DMS153 (cell line): ENCODE measurements around the gene PATJ.
"Not testable (repeated sequence)": the region's sequence is repeated elsewhere in the genome, so short reads cannot be mapped to it uniquely, and the experiment has no call there.

ENCODE experiments used
- DNase-seq: peaks from one replicate; lab custom pipeline; 2025; lab: John Stamatoyannopoulos, UW

PATJ gene

GRCh38 chr1:61888808-61889207, 146.5 kb downstream of the PATJ start:
- DNase-seq, result no peak

DNA sequence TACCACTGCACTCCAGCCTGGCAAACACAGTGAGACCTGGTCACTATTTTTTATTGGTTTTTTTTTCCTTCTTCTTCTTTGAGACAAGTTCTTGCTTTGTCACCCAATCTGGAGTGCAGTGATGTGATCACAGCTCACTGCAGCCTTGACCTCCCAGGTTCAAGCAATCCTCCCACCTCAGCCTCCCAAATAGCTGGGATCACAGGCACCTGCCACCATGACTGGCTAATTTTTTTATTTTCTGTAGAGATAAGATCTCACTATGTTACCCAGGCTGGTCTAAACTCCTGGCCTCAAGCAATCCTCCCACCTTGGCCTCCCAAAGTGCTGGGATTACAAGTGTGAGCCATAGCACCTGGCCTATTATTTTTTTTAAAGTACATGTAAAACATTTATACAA, 148.2 kb downstream of the PATJ start:
- not testable (repeated sequence) for DNase-seq

- DNase-seq, result no peak
These were observed 150.7 kb downstream of the PATJ start for GRCh38 chr1:61892977-61893376.

GRCh38 chr1:61894296-61894695, 152.0 kb downstream of the PATJ start:
- not testable (repeated sequence) for DNase-seq

- no peak for DNase-seq
These were observed 152.9 kb downstream of the PATJ start for GRCh38 chr1:61895175-61895574.

GRCh38 chr1:61898658-61899057, 156.4 kb downstream of the PATJ start:
- DNase-seq, result no peak

- DNase-seq, result no peak
These were observed 162.1 kb downstream of the PATJ start for GRCh38 chr1:61904354-61904753.

DNA sequence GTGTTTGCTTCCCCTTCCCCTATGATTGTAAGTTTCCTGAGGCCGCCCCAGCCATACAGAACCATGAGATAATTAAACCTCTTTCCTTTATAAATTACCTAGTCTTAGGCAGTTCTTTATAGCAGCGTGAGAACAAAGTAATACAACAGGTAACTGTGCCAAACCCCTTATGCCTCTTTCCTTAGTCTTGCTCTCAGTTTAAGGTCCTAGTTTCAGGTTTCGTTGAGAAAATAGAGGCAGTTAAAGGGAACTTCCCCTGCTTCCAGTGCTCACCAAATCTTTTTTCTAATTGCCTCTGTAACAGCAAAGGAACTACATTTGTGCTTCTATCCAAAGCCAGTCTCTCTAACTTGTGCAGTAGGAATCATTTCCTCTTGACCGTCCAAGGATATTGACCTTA, 164.8 kb downstream of the PATJ start:
- DNase-seq, result no peak

DNA sequence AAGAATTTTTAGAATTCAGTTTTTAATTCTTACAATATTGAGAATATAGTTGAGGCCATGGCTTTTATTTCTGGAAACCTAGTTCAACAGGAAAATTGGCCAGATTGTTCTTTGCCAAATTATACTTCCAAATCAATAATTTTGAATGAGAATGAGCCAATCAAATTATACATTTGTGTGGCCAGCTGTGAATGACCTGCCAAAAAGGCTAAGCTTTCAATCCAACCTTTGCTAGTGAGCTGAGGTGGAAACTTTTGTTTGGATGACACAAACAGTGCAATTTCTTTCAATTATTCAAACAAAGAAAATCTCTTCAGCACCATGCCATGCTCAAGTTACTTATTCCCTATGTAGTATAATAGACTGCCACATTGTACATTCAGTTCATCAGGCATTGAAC, 167.8 kb downstream of the PATJ start:
- DNase-seq, result no peak

- no peak for DNase-seq
These were observed 172.7 kb downstream of the PATJ start for GRCh38 chr1:61914823-61915482.

GRCh38 chr1:61921435-61921834, 179.2 kb downstream of the PATJ start:
- no peak for DNase-seq

DNA sequence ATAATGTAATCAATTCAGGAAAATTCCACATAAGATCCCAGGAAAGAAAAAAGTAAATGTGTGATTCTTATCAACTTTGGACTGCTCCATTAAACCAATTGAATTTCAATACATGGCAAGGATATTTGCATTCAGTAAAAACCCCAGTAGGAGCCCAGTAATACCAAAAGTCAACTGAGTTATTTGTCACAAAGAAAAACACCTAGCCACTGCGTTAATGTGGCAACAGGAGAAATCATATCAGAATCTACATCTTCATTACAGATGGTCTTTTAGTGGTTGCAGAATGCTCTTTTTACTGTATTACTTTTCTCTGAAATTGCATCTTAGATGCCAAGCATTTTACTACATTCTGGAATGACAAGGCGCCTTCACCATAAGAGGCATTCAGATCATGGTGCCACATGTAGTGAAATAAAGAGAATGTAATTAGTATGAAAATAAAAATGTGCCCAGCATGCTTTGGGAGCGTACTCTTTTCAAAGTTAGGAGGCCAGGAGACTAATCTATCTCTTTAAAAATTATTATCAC, 180.7 kb downstream of the PATJ start:
- no peak for DNase-seq

DNA sequence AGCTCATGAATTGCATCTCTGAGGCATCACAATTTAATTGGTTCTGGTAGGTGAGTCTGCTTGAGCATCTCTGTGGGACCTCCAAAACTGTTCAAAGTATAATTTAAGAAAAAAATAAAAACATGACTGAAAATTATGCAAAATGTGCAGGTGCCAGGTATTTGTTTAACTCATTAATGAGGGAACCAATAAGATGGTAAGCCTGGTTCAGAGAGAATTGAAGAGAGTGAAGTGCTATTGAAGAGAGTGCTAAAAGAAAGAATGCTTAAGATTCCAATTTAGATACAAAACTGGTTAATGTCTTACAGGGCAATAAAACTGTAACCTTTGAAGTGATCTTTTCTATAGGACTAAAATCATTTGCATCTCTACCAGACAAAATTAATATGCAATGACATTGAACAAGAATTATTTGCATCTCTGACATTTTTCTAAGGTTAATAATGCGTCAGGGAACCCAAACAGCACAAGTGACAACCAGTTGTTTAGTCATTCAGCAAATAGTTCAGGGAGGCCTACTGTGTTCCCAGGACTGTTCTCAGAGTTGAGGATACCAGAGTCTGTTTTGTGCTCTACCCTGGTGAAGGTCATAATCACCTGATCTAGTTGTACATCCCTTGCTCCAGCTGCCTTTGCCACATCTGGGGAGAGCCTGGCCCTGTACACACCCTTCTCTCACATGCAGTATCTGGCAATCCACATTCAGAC, 183.5 kb downstream of the PATJ start:
- DNase-seq, result no peak

- DNase-seq, result no peak
These were observed 184.3 kb downstream of the PATJ start for GRCh38 chr1:61926597-61926996.

DNA sequence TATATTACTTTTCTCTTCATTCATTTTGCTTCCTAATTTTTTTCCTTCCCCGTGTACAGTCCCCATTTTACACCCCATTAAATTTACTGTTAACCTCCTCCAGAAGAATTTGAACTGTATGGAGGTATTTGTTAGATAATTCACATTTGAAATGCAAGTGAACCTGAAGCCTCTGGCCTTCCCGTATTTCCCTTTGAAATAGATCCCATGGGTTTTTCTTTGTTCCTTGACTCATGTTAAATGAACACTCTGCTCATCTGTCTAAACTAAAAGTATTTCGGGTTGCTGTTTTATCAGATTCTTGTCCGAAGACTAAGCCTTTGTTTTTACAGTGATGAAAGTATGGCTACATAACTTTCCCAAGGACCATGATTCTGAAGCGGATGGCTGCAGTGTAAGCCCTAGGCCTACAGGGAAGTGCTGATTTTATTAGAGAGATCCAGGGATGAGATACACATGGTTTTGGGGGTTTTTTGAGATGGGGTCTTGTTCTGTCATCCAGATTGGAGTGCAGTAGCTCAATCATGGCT, 187.9 kb downstream of the PATJ start:
- DNase-seq, result no peak

GRCh38 chr1:61931587-61932279, 189.5 kb downstream of the PATJ start:
- DNase-seq, result no peak

DNA sequence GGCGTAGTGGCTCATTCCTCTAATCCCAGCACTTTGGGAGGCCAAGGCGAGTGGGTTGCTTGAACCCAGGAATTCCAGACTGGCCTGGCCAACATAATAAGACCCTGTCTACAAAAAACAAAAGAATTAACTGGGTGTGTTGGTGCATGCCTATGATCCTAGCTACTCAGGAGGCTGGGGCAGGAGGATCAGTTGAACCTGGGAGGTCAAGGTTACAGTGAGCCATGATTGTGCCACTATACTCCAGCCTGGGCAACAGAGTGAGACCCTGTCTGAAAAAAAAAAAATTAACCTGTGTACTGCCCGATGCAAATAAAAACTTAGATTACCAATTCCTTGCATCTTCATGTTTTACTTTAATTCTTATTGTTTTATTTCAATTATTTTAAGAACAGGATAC, 193.2 kb downstream of the PATJ start:
- DNase-seq, result no peak

GRCh38 chr1:61936839-61937238, 194.6 kb downstream of the PATJ start:
- DNase-seq, result no peak

GRCh38 chr1:61941794-61942193, 199.5 kb downstream of the PATJ start:
- no peak for DNase-seq

GRCh38 chr1:61942856-61943255, 200.6 kb downstream of the PATJ start:
- no peak for DNase-seq

- DNase-seq, result not testable (repeated sequence)
These were observed 206.4 kb downstream of the PATJ start for GRCh38 chr1:61948685-61949084.

DNA sequence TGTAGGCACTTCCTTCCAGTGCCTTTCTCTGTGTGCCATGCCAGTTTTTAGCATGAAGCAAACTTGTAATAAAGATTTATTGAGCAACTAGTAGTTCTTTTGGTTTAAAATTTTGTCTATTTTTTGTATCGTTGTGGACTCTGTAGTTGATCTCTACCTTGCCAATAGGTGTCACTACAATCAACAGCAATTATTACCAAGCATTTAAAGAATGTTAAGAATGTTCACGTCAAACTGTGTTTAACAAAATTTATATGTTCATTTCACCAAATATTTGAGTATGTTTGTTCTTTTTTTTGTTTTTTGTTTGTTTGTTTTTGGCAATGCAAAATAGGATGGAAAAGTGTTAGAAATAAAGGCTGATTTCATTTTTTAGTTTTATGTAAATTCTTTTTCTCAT, 208.1 kb downstream of the PATJ start:
- DNase-seq, result no peak
